K562 (cell line): ENCODE data around the gene GRB10. TPM values are rescaled to one million over a fixed set of nuclear protein-coding genes. Genes with fewer than 3 reads are reported as not detected.

Experiments used
- GABPA ChIP-seq: fragments of 200-800 bp; sonication (Bioruptor generic); conservative IDR thresholded peaks from 2 replicates; pipeline ENCODE4 v1.6.1; 2016; ENCODE audit warnings: low read depth, missing genetic modification characterization, missing compliant biosample characterization
- polyA plus RNA-seq, 8 experiments: library from polyadenylated mRNA; depleted of rRNA in 4 of 8; stranded (reverse) in 5 of 8; unstranded in 3 of 8; fragments of >200 nt; fragmentation: Nextera tagmentation in 2 of 8; fragmentation: Illumina TruSeq in 1 of 8; extraction: Ambion mirVana in 2 of 8; extraction: Trizol in 1 of 8; gene quantifications; 2 replicates each; pipeline versions ENCODE4 v1.2.1 to v1.2.3, GENCODE V29; 2011 to 2014; ENCODE audit warnings: inconsistent platforms in 1 of 8, missing spikeins in 1 of 8
- total RNA-seq, 7 experiments: library from RNA; depleted of rRNA in 6 of 7; stranded (reverse); fragments of >200 nt in 6 of 7; fragmentation: Illumina TruSeq in 2 of 7; extraction: Trizol in 2 of 7; gene quantifications; 2 replicates each; pipeline versions ENCODE4 v1.2.1 to v1.2.3, GENCODE V29; 2011 to 2021; ENCODE audit warnings: low replicate concordance in 1 of 7
- TF ChIP-seq, protein P1 (sequence below): fragments of 450-650 bp; IDR thresholded peaks from 2 replicates; pipeline ENCODE4 v1.6.1; 2016; ENCODE audit warnings: low read depth

GRB10 gene
- total and polyA plus RNA-seq, 9 of the 15 experiments (the other 6 are each of a cell fraction or from before 2014, with no cell fraction given) = 8.9 to 88.5 (median 40.7) TPM

DNA sequence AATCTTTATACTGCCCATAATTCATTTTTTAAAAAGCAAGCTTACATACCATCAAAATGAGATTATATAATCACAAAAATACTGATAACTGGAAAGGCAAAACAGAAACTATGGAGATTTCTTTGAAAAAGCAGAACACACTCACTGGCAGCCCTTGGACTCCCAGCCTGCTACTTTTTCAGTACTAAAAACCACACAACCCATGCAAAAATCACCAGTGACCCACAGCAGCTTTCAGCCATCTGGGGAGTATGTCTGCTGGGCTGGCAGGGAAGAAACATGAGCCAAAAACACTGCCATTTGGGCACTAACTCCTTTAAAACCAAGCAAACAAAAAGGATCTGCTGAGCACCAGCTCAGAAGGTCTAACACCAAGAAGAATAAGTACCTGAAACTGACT lies 137.5 kb downstream of the GRB10 start (continued):
- TF ChIP-seq, protein P1, sequence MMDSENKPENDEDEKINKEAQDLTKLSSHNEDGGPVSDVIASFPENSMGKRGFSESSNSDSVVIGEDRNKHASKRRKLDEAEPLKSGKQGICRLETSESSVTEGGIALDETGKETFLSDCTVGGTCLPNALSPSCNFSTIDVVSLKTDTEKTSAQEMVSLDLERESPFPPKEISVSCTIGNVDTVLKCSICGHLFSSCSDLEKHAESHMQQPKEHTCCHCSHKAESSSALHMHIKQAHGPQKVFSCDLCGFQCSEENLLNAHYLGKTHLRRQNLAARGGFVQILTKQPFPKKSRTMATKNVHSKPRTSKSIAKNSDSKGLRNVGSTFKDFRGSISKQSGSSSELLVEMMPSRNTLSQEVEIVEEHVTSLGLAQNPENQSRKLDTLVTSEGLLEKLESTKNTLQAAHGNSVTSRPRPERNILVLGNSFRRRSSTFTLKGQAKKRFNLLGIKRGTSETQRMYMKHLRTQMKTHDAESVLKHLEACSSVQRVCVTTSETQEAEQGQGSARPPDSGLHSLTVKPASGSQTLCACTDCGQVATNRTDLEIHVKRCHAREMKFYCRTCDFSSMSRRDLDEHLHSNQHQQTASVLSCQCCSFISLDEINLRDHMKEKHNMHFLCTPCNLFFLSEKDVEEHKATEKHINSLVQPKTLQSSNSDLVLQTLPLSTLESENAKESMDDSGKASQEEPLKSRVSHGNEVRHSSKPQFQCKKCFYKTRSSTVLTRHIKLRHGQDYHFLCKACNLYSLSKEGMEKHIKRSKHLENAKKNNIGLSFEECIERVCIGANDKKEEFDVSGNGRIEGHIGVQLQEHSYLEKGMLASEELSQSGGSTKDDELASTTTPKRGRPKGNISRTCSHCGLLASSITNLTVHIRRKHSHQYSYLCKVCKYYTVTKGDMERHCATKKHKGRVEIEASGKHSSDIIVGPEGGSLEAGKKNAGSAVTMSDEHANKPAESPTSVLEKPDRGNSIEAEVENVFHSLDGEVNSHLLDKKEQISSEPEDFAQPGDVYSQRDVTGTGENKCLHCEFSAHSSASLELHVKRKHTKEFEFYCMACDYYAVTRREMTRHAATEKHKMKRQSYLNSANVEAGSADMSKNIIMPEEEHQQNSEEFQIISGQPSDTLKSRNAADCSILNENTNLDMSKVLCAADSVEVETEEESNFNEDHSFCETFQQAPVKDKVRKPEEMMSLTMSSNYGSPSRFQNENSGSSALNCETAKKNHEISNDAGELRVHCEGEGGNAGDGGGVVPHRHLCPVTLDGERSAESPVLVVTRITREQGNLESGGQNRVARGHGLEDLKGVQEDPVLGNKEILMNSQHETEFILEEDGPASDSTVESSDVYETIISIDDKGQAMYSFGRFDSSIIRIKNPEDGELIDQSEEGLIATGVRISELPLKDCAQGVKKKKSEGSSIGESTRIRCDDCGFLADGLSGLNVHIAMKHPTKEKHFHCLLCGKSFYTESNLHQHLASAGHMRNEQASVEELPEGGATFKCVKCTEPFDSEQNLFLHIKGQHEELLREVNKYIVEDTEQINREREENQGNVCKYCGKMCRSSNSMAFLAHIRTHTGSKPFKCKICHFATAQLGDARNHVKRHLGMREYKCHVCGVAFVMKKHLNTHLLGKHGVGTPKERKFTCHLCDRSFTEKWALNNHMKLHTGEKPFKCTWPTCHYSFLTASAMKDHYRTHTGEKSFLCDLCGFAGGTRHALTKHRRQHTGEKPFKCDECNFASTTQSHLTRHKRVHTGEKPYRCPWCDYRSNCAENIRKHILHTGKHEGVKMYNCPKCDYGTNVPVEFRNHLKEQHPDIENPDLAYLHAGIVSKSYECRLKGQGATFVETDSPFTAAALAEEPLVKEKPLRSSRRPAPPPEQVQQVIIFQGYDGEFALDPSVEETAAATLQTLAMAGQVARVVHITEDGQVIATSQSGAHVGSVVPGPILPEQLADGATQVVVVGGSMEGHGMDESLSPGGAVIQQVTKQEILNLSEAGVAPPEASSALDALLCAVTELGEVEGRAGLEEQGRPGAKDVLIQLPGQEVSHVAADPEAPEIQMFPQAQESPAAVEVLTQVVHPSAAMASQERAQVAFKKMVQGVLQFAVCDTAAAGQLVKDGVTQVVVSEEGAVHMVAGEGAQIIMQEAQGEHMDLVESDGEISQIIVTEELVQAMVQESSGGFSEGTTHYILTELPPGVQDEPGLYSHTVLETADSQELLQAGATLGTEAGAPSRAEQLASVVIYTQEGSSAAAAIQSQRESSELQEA = no peak
- no peak for TF ChIP-seq GABPA
- TF ChIP-seq, all 486 proteins: peak for 0
